SH-SY5Y (cell line): Measurements from ENCODE around the gene CITED2.

Experiments used
- GATA2 ChIP-seq: IDR thresholded peaks from 2 replicates; pipeline ENCODE4 v1.6.1; 2011; ENCODE audit warnings: mild to moderate bottlenecking, low read depth, low read length
- GATA3 ChIP-seq: IDR thresholded peaks from 2 replicates; pipeline ENCODE4 v1.6.1; 2011; ENCODE audit warnings: low read depth, mild to moderate bottlenecking, low read length, moderate library complexity

The CITED2 gene

GRCh38 chr6:139356924-139357323, 17.5 kb downstream of the CITED2 start:
- TF ChIP-seq GATA2: no peak
- TF ChIP-seq GATA3: no peak

GRCh38 chr6:139355777-139356445, 18.5 kb downstream of the CITED2 start:
- TF ChIP-seq GATA2: no peak
- TF ChIP-seq GATA3: no peak

GRCh38 chr6:139355172-139355571, 19.3 kb downstream of the CITED2 start:
- no peak for TF ChIP-seq GATA2
- no peak for TF ChIP-seq GATA3

GRCh38 chr6:139354189-139354588, 20.3 kb downstream of the CITED2 start:
- no peak for TF ChIP-seq GATA2
- TF ChIP-seq GATA3: no peak

- TF ChIP-seq GATA2 (no peak), GATA3 (no peak)
These were observed 24.9 kb downstream of the CITED2 start for GRCh38 chr6:139349464-139350020.

DNA sequence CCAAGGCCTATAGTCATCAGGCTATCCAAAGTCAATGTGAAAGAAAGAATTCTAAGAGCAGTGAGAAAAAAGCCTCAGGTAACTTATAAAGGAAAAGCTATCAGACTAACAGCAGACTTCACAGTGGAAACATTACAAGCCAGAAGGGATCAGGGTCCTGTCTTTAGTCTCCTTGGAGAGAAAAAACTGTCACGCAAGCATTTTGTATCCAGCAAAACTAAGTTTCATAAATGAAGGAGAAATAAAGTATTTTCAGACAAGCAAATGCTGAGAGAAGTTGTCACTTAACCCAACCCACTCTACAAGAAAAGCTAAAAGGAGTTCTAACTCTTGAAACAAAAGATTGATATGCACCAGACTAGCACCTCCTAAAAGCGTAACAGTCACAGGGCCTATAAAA, 28.1 kb downstream of the CITED2 start:
- TF ChIP-seq GATA2 (no peak), GATA3 (no peak)

- TF ChIP-seq GATA3 (no peak), GATA2 (no peak)
These were observed 30.1 kb downstream of the CITED2 start for GRCh38 chr6:139344186-139344963.

DNA sequence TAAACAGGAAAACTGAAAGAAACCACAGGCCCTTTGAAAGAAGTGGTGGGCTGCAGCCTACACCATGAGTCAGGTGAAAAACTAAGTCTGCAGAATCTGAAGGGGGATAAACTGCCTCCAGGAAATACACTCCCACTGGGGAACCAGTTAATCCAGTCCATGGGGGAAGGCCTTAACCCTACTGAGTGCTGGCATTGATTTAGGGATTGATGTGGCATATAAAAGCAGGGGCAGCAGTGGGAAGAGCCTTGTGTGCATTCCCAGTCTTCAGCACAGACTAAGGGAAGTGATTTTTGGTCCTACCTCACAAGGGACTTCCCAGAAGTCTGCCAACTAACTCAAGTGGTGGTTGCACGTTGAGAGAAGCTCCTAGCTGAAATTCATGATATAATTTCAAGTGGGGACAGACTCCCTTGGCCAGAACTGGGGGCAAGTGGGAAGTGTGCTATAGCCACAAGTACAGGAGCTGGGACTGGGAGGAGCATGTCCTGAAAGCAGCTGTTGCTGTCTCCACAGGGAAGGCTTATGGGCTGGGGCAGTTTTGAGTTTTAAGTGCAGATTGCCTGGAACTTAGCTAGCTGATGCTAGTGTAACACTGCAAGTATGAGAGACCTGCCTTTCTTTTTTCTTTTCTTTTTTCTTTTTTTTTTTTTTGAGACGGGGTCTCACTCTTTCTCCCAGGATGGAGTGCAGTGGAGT, 31.2 kb downstream of the CITED2 start:
- TF ChIP-seq GATA2 (no peak), GATA3 (no peak)

GRCh38 chr6:139341060-139341459, 33.4 kb downstream of the CITED2 start:
- TF ChIP-seq GATA2: no peak
- no peak for TF ChIP-seq GATA3

DNA sequence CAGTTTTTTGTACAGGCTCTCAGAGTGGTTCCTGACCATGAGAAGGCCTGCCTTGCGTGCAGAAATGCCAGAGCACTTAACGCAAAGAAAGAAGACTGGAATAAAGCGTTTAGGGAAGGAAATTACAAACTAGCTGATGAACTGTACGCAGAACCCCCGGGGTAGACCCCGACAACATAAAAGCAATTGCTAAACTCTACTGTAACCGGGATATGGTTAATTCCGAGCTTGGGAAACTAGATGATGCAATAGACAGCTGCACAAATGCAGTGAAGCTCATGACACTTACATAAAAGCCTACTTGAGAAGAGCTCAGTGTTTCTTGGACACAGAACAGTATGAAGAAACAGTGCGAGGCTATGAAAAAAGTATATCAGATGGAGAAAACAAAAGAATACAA, 35.7 kb downstream of the CITED2 start:
- no peak for TF ChIP-seq GATA3

DNA sequence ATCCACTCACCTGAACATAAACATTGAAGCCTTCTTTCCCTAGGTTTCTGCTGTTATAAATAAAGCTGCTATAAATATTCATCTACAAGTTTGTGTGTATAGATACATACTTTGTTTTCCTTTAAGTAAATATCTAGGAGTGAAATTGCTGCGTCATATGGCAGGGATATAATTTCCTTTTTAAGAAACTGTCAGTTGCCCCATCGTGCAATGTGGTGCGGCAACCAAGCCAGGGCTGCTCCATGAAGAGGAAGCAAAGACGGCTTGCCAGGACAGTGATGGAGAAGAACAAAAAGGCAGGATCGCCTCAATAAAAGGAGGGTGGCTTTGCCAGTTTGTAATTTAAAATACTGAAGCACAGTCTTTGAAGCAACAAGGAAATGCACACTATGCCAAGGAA, 36.6 kb downstream of the CITED2 start:
- no peak for TF ChIP-seq GATA3
- no peak for TF ChIP-seq GATA2

DNA sequence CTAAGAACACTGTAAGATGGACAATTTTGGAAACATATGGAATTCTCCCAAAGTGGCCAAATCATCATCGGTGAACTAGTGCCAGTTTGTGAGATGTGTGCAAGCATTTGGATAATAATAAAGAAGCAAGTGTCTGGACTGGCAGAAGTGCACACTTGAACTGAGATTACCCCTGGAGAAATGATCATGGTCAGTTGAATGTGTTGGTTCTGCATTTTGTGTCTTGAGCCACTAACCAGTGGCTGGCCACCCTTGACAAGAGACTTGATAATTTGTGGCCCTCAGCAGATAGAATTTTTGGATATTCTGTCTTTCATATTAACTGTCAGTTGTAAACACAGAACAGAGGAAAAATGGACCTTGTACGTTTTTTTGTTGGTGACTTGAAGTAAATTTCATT, 37.4 kb downstream of the CITED2 start:
- TF ChIP-seq GATA2 (no peak), GATA3 (no peak)

GRCh38 chr6:139336488-139336887, 38.0 kb downstream of the CITED2 start:
- TF ChIP-seq GATA2 (no peak), GATA3 (no peak)

GRCh38 chr6:139335447-139336210, 38.8 kb downstream of the CITED2 start:
- TF ChIP-seq GATA3 (no peak), GATA2 (no peak)

DNA sequence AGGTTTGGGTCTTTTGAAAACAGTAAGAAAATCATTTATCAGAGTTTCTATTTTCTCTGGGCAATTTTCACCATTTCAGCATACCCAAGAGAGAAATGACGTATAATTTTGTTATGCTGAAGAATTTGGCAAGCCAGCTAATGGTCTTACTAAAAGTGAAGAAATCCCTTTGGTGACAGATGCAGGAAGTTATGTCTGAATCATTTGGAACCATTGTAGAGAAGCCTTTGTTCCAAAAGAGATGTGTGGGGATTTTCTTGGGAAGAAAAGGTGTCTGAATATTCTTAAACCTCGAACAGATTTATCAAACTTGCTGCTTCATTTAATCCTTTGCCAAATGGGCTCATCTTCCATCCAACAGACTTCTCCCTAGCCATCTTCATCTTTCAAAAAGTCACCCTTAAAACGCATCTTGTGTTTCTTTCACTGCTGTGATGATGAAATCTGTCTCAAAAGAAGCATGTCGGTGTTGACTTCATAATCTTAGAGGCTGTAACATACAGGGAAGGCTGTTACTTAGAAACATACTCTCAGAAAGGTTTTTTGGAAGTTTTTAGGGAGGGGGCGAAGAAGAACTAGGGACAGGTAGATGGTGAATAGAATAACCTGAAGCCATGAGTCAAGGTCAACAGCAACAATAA, 39.5 kb downstream of the CITED2 start:
- TF ChIP-seq GATA3 (no peak), GATA2 (no peak)
